HG03571 (cell line): Measurements from ENCODE around the gene MRPS18C.
"Not testable (repeated sequence)": the region's sequence is repeated elsewhere in the genome, so short reads cannot be mapped to it uniquely, and the experiment has no call there.

Experiments used
- ATAC-seq: cut with Tn5 transposase; IDR thresholded peaks from one replicate; pipeline ENCODE4 v1.9.1; 2021; ENCODE audit not compliant: unreplicated experiment

MRPS18C gene

GRCh38 chr4:83496085-83496917 lies 40.4 kb downstream of the MRPS18C start:
- not testable (repeated sequence) for ATAC-seq

DNA sequence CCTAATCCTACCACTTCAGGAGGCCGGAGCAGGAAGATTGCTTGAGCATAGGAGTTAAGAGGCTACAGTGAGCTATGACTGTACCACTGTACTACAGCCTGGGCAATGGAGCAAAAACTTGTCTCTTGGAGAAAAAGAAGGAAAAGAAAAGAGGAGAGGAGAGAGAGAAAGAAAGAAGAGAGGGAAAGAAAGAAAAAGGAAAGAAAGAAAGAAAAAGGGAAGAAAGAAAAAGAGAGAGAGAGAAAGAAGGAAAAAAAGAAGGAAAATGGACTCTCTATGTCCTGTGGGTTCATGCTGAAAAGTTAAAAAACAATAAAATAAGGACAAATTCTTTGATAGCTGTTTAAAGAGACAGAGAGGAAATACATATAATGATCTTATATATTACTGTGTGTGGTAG lies 42.3 kb downstream of the MRPS18C start:
- ATAC-seq, result no peak

DNA sequence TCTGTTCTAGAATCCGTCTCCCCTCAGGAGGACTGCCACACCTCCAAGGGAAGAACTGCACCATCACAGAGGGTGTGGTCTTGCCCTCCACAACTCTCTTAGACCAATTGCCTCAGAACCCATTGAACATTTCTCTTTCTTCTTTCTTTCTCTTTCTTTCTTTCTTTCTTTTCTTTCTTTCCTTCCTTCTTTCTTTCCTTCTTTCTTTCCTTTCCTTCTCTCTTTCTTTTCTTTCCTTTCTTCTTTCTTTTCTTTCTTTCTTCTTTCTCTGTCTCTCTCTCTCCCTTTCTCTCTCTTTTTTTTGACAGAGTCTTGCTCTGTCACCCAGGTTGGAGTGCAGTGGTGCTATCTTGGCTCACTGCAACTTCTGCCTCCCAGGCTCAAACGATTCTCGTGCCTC lies 45.8 kb downstream of the MRPS18C start:
- not testable (repeated sequence) for ATAC-seq

GRCh38 chr4:83503974-83504373 lies 48.1 kb downstream of the MRPS18C start:
- ATAC-seq, result no peak

- ATAC-seq, result no peak
These were observed 48.6 kb downstream of the MRPS18C start for GRCh38 chr4:83504503-83504902.

DNA sequence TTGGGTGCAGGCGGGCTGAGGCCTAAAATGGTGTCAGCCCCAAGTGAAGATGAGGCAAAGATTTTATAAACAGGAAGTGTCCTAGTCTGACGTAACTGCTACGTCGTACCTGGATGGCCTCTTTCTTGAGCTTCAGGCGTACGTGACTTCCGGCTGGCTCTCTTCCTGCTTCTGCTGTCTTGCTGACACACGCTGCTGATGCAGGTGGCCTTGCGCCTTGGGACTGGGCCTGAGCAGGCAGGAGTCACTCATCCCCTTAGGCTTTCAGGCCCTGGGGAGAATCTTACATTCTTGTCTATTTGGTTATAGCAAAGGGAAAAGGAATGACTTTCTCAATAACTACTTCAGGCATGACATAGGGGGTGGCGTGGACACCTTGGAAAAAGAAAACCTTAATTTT lies 49.1 kb downstream of the MRPS18C start:
- ATAC-seq, result no peak

- not testable (repeated sequence) for ATAC-seq
These were observed 53.3 kb downstream of the MRPS18C start for GRCh38 chr4:83509156-83509585.

DNA sequence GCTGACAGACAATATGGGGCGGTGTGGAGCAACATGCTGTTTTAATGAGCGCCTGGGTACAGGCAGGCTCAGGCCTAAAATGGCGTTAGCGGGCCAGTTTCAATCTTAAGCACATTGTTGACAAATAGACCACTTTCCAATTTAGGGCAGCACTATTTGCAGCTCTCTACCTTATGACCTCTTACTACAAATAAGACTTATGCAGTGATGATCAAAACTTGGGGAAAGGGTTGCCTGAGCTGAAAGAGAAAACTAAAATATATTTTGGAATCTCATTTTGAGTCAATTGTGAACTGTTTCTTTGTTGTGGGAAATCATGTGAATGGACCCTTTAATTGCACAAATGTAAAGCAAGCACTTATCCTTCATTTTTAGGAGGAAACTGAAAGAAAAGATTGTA lies 54.6 kb downstream of the MRPS18C start:
- no peak for ATAC-seq
